NCI-H345 (cell line): ENCODE results near the gene LANCL3.
"Not testable (repeated sequence)": the region's sequence is repeated elsewhere in the genome, so short reads cannot be mapped to it uniquely, and the experiment has no call there.

Experiments used
- DNase-seq: peaks from one replicate; lab custom pipeline; 2025; lab: John Stamatoyannopoulos, UW

LANCL3 gene

GRCh38 chrX:37627602-37628001 is 56.1 kb downstream of the LANCL3 start:
- DNase-seq, result no peak

- no peak for DNase-seq
Measured at GRCh38 chrX:37638047-37638446, 66.6 kb downstream of the LANCL3 start.

- no peak for DNase-seq
Measured at GRCh38 chrX:37640142-37640541, 68.7 kb downstream of the LANCL3 start.

DNA sequence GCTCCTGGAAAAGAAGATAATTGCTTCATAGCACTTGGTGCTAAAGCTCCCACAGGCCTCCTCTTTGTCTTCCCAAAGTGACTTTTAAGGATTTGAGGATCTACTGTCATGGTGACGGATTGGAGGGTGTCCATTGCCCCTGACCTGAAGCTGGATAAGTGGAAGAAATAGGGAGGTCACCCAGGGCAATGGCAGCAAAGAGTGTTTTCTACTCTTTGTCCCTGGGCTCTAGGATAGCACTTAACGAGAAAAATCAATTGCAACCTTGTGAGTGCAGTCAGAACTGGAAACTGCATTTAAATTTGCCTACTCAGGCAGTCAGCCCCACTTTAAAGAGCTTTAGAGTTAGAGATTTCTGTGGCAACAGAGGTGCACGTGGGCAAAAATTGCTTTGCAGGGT is 70.4 kb downstream of the LANCL3 start:
- DNase-seq, result no peak

- no peak for DNase-seq
Measured at GRCh38 chrX:37644381-37645305, 73.2 kb downstream of the LANCL3 start.

DNA sequence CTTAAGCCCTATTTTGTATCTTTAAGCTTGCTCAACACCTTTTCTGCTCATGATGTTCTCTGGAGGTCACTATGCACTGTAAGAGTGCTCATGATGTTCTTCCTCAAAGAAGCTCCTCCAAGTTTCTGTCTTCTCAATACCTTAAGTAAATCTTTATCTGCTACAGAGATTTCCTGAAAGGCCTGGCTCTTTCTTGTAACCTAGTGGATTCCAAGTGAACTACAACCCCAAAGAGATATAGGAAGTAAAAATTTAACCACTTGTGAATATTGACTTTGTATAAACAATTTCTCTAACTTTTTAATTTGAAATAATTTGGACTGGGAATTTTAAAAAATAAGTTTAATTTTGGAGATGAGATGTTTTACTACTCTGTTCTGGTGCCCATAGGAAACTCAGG is 74.8 kb downstream of the LANCL3 start:
- no peak for DNase-seq

DNA sequence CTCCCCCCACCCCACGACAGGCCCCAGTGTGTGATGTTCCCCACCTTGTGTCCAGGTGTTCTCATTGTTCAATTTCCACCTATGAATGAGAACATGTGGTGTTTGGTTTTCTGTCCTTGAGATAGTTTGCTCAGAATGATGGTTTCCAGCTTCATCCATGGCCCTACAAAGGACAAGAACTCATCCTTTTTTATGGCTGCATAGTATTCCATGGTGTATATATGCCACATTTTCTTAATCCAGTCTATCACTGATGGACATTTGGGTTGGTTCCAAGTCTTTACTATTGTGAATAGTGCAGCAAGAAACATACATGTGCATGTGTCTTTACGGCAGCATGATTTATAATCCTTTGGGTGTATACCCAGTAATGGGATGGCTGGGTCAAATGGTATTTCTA is 79.4 kb downstream of the LANCL3 start:
- not testable (repeated sequence) for DNase-seq

DNA sequence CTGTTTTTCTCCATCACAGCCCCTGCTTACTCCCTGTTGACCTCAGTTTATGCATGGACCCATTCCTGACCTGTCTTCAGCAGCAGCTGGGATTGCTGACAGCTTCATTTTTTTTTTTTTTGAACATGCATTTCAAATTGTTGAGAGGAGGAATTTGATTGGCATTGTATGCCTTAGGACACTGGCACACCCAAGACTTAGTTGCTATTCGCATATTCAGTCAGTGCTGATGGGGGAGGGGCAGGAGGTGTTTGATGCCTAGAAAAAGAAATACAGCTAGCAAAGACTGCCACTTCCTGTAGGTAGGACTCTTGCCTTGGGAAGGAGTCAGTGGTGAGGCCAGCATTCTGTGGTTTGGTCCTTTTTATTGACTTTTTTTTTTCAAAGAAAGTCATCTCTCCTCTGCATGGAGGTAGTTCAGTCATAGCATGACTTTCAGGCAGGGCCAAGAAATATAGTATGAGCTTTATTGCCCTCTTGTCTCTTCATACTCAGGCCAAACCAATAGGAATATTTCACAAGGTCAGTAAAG is 80.5 kb downstream of the LANCL3 start:
- no peak for DNase-seq

DNA sequence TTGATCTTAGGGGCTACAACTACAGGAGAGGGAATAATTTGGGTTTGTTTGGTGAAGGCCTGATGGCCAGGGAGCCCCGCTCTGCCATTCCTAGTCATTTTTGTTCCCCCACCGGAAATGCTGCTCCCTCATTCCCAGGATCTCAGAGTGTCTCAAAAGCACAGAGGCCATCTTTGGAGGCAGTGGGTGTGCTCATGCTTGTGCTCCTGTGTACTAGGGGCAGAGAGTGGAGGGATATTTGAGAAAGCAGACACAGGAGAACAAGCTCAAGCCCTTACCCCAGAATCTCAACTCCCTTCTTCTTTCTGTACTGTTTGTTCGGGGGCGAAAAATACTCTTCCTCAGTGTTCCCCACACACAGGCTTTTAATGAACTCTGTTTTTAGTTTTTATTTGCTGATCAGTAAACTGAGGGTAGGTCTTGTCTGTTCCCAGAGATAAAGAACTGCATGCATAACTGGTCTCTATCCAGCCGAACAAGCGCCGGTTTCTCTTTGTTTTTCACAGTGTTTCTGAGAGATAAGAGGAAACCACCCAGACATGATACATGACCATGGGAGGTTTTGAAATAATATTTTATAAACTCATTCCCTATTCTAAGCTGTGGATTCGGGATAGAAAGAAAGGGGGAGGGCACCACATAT is 81.2 kb downstream of the LANCL3 start:
- DNase-seq, result no peak

DNA sequence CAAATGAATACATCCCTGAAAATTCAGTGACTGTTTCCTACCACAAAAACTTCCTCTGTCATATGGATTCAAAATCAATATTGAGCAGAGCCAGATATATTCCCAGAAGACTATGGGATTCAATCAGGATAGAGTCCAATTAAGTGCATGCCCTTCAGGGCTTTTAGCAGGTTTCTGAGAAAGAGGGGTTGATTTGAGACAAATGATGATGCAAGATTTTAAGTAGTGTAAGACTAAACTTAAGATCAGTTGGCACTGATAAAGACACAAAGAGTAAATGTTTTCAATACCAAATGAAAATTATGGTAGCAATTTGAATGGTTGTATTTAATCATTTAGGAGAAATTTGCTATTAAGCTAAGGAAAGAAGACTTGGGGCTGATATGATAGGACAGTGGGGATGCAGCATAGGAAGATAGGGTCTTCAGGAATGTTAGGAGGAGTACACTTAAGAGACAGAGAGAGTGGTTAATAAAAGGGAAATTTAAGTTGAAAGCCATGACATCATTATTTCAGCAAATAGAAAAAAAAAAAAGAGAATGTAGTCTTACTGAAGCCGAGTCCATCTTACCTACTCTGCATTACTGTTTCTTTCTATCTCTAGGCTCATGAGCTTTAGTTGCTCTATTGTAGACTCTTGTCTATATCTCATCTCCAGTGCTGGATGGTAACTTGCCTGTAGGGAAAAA is 82.1 kb downstream of the LANCL3 start:
- no peak for DNase-seq

- DNase-seq, result no peak
Measured at GRCh38 chrX:37658343-37659030, 87.0 kb downstream of the LANCL3 start.

DNA sequence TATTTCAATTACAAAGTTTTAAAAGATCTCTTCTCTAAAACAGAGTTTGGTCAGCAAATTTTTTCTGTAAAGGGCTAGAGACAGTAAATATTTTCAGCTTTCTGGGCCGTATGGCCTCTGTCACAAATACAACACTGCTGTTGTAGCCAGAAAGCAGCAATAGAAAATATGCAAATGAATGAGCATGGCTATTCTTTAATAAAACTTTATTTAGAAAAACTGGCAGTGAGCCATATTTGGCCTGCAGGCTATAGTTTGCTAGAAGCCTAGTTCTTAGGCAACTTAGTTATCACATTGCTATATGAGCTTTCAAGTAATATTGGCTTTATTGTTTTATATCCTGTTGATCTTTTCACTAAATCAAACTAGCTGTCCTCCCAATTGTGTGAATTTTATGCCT is 87.6 kb downstream of the LANCL3 start:
- no peak for DNase-seq

- no peak for DNase-seq
Measured at GRCh38 chrX:37662181-37662580, 90.7 kb downstream of the LANCL3 start.

GRCh38 chrX:37666516-37666915 is 95.1 kb downstream of the LANCL3 start:
- no peak for DNase-seq

- no peak for DNase-seq
Measured at GRCh38 chrX:37667141-37667540, 95.7 kb downstream of the LANCL3 start.

- DNase-seq, result no peak
Measured at GRCh38 chrX:37672563-37672962, 101.1 kb downstream of the LANCL3 start.

- DNase-seq, result no peak
Measured at GRCh38 chrX:37676811-37677210, 105.3 kb downstream of the LANCL3 start.

- DNase-seq, result no peak
Measured at GRCh38 chrX:37677243-37677642, 105.8 kb downstream of the LANCL3 start.

DNA sequence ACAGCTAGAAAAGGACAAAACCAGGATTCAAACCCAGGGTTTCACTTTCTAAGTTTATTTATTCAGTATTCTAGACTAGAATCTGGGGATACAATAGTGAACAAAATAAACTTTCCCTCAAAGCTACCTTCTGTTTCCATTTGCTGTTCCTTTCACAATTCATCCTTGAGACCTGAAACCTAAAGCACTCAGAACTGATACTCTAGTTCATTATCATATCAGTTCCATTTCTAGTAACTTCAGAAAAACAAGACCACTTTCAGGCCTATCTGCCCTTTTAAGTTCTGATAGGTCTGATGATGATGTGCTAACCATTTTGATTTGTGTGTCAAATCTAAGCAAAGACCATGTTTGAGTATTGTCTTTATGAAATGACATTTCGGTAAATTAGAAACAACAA is 106.3 kb downstream of the LANCL3 start:
- DNase-seq, result no peak

GRCh38 chrX:37678574-37678973 is 107.1 kb downstream of the LANCL3 start:
- no peak for DNase-seq

DNA sequence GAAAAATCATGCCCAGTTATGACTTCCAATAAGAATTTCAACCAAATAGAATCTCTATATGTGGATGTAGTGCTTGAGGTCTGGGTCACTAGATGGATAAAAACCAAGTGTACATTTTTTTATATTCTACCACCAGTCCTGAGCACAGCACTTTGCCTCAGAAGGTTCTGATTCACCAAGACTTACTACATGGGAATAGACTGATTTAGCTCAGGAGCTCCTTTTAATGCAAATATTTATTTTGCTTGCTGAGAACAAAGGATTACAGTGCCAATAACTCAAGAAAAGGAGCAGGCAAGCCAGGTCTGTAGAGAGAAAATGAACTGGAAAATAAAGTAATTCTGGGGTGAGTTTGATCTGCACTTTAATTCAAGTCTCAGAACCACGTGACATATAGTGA is 107.8 kb downstream of the LANCL3 start:
- DNase-seq, result no peak

DNA sequence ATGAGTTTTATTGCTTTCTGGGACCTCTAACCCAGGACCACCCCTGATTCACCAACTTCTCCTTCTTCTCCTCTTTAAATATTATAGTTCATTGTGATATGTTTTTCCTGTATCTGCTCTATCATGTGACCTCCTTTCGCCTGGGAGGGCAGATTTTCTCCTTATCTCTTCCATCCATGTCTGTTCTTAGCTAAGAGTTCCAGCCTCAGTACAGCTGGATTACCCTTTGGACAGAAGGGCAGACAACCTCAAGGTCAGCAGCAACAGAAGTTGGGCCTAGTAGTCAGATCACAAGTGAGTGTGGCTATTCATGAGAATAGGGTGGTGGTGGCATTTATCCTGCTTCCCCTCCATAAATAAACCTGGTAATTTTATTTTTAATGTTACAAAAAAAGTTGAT is 108.4 kb downstream of the LANCL3 start:
- DNase-seq, result no peak
